ENCODE results near the gene KCNN2. TPM values are rescaled to one million over a fixed set of nuclear protein-coding genes. Genes with fewer than 3 reads are reported as not detected.

The KCNN2 gene
- total RNA-seq, 1 donor from 2014 or later: 3.4 TPM

DNA sequence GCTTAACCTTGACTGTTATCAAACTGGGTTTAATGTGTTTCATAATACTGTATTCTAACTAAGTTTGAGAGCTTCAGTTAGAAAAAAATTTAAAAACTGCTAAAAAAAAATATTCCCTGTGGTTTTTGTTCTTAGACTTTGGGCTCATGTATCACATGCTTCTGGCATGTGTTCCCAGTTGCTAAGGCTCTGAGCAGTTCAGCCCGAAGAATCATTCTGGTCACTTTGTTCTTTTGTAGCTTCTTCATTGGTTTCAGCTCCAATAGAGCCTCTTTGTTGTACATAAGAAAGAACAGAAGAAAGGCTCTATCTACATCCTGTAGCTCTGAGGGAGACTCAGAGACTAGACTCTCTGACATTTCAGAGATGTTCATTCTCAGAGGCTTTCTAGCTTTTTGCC lies 25.6 kb downstream of the KCNN2 start:
- no peaks in the 10 kb centered on the region for H3K27me3 ChIP-seq
- intact Hi-C loops (cut with DNase I): no loop called here
- H3K9me3 ChIP-seq: no peaks in the 10 kb centered on the region
- H3K4me3 ChIP-seq: no peak overlapping the region
- no peaks in the 10 kb centered on the region for H3K36me3 ChIP-seq
- no peak for TF ChIP-seq POLR2AphosphoS5 (IDR thresholded peaks at IDR 0.05; ENCODE audit: insufficient read depth in 1 of 2, low read depth in 1 of 2)
- TF ChIP-seq, protein P1, sequence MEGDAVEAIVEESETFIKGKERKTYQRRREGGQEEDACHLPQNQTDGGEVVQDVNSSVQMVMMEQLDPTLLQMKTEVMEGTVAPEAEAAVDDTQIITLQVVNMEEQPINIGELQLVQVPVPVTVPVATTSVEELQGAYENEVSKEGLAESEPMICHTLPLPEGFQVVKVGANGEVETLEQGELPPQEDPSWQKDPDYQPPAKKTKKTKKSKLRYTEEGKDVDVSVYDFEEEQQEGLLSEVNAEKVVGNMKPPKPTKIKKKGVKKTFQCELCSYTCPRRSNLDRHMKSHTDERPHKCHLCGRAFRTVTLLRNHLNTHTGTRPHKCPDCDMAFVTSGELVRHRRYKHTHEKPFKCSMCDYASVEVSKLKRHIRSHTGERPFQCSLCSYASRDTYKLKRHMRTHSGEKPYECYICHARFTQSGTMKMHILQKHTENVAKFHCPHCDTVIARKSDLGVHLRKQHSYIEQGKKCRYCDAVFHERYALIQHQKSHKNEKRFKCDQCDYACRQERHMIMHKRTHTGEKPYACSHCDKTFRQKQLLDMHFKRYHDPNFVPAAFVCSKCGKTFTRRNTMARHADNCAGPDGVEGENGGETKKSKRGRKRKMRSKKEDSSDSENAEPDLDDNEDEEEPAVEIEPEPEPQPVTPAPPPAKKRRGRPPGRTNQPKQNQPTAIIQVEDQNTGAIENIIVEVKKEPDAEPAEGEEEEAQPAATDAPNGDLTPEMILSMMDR (IDR thresholded peaks at IDR 0.05): no peak
- no peak for TF ChIP-seq POLR2A (IDR thresholded peaks at IDR 0.05)
- no peak overlapping the region for H3K27ac ChIP-seq
- no peaks in the 10 kb centered on the region for H3K4me1 ChIP-seq
- no peak for DNase-seq (ENCODE audit: extremely low spot score in 2 of 2)

DNA sequence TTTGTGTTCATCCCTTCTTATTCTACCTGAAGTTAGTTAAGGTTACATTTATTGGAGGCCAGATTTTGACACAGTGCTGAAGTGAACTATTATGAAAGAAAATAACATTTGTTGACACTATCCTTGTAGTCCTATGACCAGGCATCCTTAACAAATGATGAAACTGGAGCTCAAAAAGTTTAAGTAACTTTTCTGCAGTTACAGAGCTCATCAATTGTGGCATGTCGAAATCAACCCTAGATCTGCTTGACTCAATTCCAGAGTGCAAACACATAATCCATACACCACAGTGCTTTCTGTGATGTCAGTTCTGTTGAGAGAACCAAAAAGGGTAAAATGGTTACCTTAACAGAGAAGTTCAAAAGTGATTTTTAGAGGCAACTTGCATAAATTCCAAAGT lies 28.6 kb downstream of the KCNN2 start:
- H3K4me3 ChIP-seq: no peak overlapping the region
- intact Hi-C loops (cut with DNase I): no loop called here
- DNase-seq (ENCODE audit: extremely low spot score in 2 of 2): no peak
- no peak overlapping the region for H3K27ac ChIP-seq
- TF ChIP-seq POLR2AphosphoS5 (IDR thresholded peaks at IDR 0.05; ENCODE audit: insufficient read depth in 1 of 2, low read depth in 1 of 2) (no peak), POLR2A (IDR thresholded peaks at IDR 0.05) (no peak)
- no peaks in the 10 kb centered on the region for H3K4me1 ChIP-seq
- no peaks in the 10 kb centered on the region for H3K36me3 ChIP-seq
- H3K9me3 ChIP-seq: no peaks in the 10 kb centered on the region
- H3K27me3 ChIP-seq: no peaks in the 10 kb centered on the region

DNA sequence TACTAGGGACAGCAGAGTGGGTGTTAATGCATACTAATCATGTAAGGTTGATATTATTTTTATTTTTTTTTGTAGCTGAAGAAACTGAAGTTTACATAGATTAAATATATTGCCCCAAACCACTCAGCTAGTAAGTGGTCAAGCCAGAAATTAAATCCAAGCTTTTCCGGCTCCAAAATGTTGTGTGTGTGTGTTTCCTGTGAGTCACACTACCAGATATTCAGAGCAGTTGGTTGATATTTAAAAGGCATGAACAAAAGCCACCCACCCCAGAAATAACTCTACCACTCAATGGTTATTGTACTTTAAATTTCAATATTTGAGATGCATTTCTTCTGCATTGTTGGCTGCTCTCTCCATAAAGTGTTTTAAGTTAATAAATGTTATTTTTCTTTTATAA lies 29.5 kb downstream of the KCNN2 start:
- no peaks in the 10 kb centered on the region for H3K27me3 ChIP-seq
- H3K27ac ChIP-seq: no peak overlapping the region
- H3K4me1 ChIP-seq: no peaks in the 10 kb centered on the region
- intact Hi-C loops (cut with DNase I): no loop called here
- TF ChIP-seq, protein P1 (IDR thresholded peaks at IDR 0.05): no peak
- TF ChIP-seq POLR2A (IDR thresholded peaks at IDR 0.05): no peak
- no peak for TF ChIP-seq POLR2AphosphoS5 (IDR thresholded peaks at IDR 0.05; ENCODE audit: insufficient read depth in 1 of 2, low read depth in 1 of 2)
- no peak overlapping the region for H3K4me3 ChIP-seq
- H3K9me3 ChIP-seq: no peaks in the 10 kb centered on the region
- DNase-seq (ENCODE audit: extremely low spot score in 2 of 2): no peak
- no peaks in the 10 kb centered on the region for H3K36me3 ChIP-seq

DNA sequence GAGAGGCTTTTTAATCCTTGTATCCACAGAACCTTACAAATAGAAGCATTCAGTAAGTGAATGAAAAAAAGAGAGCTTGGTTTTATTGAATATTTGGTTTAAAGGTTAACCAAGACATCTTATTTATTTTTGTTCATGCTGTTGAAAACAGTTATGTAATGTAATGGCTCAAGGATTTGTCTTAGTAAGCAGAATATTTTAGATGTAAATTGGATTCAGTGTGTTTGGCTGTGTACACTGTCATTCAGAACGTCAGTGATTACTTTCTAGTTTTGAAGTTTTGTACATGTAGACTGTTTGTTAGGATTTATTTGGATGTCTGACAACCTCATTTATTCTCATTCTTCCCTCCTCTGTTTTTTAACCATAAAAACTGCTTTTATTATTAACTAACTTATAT lies 31.3 kb downstream of the KCNN2 start:
- intact Hi-C loops (cut with DNase I): no loop called here
- Histone ChIP-seq H3K36me3 (no peaks in the 10 kb centered on the region), H3K4me3 (no peak overlapping the region), H3K9me3 (no peaks in the 10 kb centered on the region), H3K4me1 (no peaks in the 10 kb centered on the region), H3K27ac (no peak overlapping the region), H3K27me3 (no peaks in the 10 kb centered on the region)
- TF ChIP-seq POLR2AphosphoS5 (IDR thresholded peaks at IDR 0.05; ENCODE audit: insufficient read depth in 1 of 2, low read depth in 1 of 2) (no peak), POLR2A (IDR thresholded peaks at IDR 0.05) (no peak)
- TF ChIP-seq, protein P1 (IDR thresholded peaks at IDR 0.05): no peak
- DNase-seq (ENCODE audit: extremely low spot score in 2 of 2): no peak

DNA sequence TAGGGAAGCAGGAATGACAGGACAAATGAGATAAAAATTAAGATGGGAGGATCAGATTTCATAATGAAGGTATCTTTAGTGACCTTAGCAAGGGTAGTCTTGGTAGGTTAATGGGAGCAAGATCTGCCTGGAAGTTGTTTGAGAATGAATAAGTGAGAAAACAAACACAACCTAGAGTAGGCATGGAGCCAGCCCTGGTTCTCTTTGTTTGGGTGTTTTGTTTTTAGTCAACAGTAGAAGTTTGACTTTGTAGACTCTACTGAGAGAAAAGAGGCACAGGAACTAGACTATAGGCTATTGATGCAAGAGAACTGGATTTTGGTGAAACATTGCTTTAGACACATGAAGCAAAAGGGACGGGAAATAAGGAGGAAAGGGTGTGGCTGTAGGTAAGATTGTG lies 40.3 kb downstream of the KCNN2 start:
- Histone ChIP-seq H3K4me1 (no peaks in the 10 kb centered on the region), H3K27me3 (no peaks in the 10 kb centered on the region), H3K9me3 (no peaks in the 10 kb centered on the region), H3K4me3 (no peak overlapping the region), H3K27ac (no peak overlapping the region), H3K36me3 (no peaks in the 10 kb centered on the region)
- TF ChIP-seq, protein P1 (IDR thresholded peaks at IDR 0.05): no peak
- DNase-seq (ENCODE audit: extremely low spot score in 2 of 2): no peak
- intact Hi-C loops (cut with DNase I): no loop called here

DNA sequence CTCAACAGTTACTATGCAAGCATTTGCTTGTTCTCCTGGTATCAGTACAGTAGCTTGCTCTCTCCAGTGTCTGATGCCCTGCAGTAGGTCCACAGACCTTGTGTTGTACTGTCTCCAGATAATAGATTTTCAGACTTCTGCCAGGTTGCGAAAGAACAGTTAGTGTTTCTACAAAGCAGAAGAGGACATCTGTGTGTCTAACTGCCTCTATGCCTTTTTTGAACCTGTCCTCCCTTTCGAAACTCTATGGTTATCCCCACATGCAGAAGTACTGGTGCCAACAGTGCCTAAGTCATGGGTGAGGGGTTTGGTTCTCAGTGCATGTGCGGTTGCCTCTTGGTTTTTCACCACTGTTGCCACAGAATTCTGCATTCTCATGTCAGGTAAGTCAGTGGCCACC lies 45.9 kb downstream of the KCNN2 start:
- Histone ChIP-seq H3K4me1 (peaks cover 5% of the 10 kb centered on the region), H3K27me3 (no peaks in the 10 kb centered on the region), H3K27ac (no peak overlapping the region), H3K9me3 (no peaks in the 10 kb centered on the region), H3K36me3 (no peaks in the 10 kb centered on the region), H3K4me3 (no peak overlapping the region)
- TF ChIP-seq POLR2A (IDR thresholded peaks at IDR 0.05): no peak
- TF ChIP-seq POLR2AphosphoS5 (IDR thresholded peaks at IDR 0.05; ENCODE audit: insufficient read depth in 1 of 2, low read depth in 1 of 2): no peak
- TF ChIP-seq, protein P1 (IDR thresholded peaks at IDR 0.05): no peak
- intact Hi-C loops (cut with DNase I): no loop called here
- no peak for DNase-seq (ENCODE audit: extremely low spot score in 2 of 2)

Data from vagina (tissue), 2 donors.